ENCODE measurements around the gene NFU1.
A peak's percentile ranks its signal among the peaks of the same experiment; 100 is the strongest.

NFU1 gene

DNA sequence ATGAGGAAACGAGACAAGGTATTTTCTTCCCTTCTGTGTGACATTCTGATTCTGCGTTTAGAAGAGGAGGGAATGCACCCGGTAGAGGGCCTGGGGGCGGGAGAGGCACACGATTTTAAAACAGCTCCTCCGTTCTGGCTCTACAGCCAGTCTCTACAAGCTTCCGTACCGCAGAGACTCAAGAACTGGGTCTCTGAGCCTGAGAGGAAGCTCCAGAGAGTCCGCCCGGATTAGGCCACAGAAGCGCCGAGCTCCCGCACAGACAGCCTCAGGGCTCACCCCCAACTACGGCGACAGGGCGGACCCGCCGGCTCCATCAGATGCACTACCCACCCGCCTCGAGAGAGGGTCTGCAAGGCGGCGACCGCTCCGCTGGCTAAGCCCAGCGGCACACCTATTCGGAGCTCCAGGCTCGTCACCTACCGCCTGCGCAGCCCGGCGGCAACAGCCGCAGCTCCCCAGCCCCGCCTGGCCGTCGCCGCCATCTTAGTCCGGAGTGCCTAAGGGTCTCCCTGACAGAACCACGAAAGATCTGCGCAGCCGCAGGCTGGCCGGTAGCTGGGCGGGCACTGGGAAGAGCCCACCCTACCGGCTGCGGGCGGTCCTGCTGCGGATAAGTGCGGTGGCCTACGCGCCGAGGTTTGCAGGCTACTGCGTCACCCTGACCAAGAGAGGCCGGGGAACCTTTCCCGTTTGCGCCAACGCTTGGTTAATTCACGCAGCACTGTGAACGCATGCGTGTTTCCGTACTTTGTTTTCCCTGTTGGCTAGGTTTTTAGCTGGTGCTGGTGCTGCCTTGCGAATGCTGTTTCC is at the start of gene NFU1:
NFU1 (minus strand) TSS at position 498 of the 813 bp plus-strand sequence; CDS start at position 485, 13 bp downstream.
- DNase-seq (ENCODE audit: low read depth in 3 of 3, low spot score in 1 of 3), result peak; percentile 54 to 73 (median 59)

DNA sequence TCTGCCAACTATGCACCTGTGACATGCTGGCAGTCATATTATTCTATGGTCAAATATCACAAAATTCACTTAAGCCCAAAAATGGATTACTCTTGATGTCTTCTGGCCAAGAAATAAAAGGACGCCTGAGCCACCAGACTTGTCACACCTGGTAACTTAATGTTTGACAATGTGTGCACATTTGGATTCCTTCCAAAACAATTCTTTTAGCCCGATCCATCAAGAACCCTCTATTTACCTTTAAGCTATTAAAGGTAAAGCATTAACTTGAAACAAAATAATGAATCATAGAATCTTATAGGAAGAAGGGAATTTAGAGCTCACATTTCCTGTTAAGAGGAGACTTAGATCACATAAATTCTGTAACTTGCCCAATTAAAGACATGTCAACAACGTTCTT is 46.5 kb upstream of the NFU1 start:
- no peak for DNase-seq (ENCODE audit: low read depth in 3 of 3, low spot score in 1 of 3)

DNA sequence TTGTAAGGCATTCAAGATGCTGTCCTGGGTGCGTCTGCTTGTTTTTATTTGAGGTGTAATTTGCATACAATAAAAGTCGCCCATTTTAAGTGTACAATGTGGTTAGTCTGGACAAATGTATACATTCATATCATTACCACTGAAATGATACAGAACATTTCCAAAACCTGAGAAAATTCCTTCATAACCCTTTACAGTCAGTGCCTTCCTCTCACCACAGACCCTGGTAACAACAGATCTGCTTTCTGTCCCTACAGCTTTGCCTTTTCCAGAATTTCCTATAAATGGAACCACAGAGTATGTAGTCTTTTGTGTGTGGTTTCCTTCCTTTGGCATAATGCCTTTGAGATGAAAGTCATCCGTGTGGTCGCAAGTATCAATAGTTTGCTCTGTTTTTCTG is 45.8 kb upstream of the NFU1 start:
- no peak for DNase-seq (ENCODE audit: low read depth in 3 of 3, low spot score in 1 of 3)

DNA sequence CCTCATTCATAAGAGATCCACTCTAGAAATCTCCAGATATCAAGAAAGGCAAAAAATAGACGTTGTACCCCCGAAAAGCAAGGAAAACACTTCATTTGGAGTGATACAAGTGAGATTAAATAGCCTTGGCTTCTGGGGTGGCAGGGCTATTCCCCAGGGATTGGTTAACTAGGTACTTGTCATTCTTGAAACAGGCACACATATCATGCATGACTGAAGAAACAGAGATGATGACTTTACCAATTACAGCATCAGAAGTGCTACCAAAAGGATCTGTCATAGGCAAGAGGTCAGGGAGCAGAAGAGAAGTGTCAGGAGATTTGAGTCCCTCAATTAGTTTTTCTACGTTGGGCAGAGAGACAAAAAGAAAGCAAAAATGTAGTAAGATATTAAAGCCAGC is 45.2 kb upstream of the NFU1 start:
- DNase-seq (ENCODE audit: low read depth in 3 of 3, low spot score in 1 of 3), result no peak

DNA sequence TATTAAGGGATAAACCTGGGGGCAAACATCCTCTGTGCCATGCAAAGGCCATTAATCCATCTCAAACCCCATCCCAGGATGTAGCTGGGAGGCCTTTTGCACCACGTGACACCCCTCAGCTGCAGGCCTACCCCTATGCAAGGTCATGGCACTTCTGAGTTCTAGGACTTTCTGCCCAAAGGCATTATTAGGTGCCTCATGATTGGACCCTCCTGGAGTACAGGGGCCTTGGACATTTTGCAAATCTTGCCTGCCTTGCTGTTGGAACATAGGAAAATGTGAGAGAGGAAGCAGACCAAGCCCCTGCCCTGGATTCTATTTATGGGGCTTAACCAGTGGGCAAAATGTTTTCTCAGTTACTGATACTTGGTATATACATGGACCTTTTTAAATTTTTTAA is 44.2 kb upstream of the NFU1 start:
- DNase-seq (ENCODE audit: low read depth in 3 of 3, low spot score in 1 of 3), result no peak

DNA sequence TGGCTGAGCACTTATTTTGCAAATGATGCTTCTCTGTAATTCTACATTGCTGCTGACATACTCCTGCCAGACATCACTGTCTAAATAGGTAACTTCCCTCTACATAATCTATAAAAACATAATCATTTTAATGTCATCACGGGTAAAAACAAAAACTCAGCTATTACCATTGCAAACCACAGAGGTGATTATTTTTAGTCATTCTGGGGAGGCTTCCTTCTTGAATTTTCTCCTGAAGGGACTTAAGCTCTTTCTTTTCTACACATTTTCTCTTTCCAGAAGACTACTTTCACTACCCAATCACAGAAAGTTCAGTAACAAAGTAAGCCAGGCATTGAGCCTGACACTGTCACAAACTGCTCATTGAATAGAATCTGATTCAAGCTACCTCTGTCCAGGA is 40.4 kb upstream of the NFU1 start:
- DNase-seq (ENCODE audit: low read depth in 3 of 3, low spot score in 1 of 3), result no peak

DNA sequence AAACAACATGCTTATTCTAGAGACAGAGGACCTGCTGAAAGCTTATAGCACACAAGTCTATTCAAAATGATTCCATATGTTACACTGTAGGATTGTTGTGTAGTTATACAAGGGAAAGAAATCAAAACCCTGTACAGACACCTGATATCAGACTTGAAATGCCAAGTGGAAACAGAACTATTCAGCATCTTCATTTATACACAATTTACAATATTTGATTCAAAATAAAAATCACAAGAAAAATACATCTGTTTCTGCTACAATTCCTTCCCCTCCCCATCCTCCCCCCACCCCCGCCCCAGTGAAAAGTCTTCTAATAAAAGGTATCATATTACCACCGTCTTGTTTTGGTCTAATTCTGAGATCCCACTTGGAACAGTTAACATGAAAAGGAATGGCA is 37.5 kb upstream of the NFU1 start:
- DNase-seq (ENCODE audit: low read depth in 3 of 3, low spot score in 1 of 3), result no peak

DNA sequence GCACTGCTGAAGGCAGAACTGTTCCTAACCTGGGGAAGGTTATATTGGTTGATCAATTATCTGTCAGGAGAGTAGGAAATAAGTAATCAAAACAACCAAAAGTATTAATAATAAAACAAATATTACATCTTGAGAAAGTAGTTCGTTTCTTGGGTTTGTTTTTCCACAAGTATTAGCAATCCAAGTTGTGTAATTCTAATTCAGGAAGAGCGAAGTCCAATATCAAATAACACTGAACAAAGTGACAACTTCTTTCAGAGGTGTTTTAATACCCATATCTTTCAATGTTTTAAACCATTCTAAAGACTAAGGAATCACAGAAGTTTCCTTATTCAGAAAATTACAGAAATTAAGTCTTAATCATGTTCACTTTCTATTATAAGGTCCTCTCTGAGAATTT is 34.6 kb upstream of the NFU1 start:
- no peak for DNase-seq (ENCODE audit: low read depth in 3 of 3, low spot score in 1 of 3)

DNA sequence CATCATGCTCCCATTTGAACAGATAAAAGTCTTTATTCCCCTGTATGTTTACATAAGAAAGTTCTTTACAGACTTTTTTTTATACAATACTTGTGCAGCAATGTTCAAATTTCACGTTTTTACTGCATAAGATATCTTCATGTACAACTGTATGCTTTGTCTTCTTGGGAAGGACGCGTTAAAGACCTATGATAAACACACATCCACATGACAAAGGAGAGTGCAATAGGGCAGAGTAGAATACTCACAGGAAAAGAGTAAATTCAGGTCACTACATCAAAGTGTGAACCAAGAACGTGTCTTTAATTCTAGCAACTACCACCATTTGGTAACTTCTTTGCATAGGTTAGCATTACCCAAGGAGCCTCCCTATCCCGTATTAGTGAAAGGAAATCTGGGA is 33.7 kb upstream of the NFU1 start:
- DNase-seq (ENCODE audit: low read depth in 3 of 3, low spot score in 1 of 3), result no peak

DNA sequence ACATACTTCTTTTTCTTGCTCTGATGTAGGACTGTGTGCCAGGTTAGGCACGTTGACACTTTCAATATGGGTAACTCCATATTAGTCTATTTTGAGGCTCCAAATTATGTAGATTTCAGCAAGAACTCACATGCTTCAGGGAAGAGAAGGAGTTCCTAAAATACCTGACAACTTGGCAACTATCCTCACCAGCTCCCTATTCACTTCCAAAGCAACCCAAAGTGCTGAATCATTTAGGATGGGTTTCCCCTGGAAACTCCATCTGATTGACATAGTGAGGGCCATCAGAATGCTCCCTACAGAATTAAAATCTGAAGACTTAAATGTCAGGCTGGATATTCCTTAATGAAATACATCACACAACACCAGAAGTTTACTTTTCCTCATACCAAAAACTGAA is 32.5 kb upstream of the NFU1 start:
- DNase-seq (ENCODE audit: low read depth in 3 of 3, low spot score in 1 of 3), result no peak

DNA sequence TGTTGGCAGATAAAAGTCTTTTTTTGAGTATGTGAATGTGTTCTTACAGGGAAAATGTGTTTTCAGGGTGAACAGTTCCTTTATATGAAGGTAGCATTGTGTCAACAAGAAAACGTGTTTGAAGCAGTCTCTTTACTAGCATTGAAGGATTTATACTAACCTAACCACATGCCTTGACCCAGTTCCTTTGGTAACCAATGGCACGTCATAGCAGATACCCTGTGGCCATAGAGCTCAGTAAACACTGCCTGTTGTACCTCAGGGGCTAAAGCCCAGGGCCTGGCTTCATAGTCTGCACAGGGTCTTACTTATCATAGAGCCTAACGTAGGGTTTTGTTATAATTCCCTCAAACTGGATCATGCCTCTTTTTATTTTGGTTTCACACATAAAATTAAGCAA is 32.1 kb upstream of the NFU1 start:
- no peak for DNase-seq (ENCODE audit: low read depth in 3 of 3, low spot score in 1 of 3)

DNA sequence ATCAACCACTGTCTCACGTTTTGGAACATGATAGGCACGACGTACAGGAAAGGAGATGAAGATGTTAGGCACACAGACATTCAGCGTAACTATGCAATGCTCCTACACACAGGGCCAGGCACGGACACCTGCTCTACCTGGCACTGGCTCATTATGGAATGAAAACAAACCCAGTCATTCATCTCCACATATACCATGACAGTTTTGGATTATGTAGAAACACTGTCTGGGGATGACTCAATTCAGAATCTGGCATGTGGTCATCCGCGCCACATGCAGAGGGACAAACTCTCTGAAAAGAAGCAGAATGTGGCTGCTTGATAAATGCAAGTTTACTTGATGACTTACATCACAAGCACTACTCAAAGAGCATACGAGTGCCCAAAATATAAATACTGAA is 29.5 kb upstream of the NFU1 start:
- no peak for DNase-seq (ENCODE audit: low read depth in 3 of 3, low spot score in 1 of 3)

DNA sequence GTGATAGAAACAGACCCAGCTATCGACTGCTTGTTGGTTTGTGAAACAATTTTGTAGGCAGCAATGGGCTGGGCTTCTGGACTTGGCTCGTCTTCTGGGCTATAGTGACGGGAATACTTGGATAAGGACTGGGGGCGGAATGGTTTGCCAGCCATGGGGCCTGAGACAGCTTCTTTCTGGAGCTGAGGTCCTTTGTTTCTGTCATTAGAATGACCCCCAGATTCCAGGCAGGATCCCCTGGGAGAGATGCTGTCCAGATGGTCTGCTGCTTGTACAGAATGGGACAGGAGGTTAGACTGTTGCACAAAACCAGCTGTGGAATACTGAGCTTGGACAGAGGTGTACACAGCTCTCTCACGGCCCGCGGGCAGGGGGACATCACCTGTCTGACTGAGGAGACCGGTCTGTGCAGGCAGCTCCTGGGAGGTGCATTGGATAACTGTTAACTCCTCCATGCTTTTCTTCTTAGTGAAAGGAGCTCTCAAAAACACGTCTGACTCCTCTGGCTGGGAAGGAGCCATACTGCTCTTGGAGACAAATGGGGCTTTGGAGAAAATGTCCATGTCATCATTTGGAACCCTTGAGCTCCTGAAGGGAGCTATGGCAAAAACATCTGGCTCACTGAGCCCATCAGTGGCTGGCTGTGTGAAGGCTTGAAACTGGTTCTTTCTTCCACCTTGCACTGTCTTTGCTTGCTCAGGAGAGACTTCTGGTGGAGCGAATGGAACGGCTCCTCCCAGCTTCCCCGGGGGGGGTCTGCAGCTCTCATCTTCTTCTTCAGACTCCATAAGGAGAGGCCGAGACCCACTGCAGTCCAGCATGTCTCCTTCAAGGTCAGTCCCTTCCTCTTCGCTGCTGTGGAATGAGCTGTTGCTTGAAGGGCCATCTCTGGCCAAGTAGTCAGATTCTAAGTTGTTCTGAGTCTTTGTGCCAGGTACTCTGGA is 28.6 kb upstream of the NFU1 start:
- no peak for DNase-seq (ENCODE audit: low read depth in 3 of 3, low spot score in 1 of 3)

DNA sequence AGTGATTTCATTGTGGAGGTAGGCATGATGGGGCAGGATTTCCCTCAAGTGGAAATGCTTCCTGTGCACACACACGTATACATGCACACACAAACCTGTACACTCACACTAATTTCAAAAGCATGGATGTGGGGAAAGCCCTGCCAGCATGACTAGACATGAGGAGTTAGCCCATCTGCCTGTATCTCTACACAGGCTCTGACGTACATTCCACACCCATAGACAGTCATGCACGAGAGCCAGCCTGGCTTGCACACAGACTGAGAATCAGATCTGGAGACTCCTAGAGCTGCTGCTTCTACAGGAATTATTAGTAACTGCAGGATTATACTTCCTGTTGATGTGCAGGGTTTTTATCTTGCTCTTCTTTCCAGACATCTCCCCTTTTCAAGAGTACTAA is 27.3 kb upstream of the NFU1 start:
- no peak for DNase-seq (ENCODE audit: low read depth in 3 of 3, low spot score in 1 of 3)

DNA sequence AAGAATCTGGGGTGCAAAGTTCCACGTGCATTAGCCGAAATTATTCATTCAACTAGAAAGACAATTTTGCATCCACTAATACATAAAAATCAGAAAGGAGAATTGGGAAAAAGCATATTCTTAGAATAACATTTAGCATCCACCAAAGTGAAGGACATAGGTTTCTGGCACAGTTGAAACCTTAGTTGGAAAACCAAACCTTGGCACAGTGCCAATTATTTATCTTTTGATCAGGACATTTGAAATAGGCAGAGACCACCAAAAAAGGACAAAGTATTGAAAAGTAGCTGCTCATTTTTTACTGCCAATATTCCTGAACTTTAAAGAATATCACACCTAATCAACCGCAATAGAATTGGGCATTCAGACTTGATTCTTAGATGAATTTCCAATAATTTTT is 25.5 kb upstream of the NFU1 start:
- no peak for DNase-seq (ENCODE audit: low read depth in 3 of 3, low spot score in 1 of 3)

DNA sequence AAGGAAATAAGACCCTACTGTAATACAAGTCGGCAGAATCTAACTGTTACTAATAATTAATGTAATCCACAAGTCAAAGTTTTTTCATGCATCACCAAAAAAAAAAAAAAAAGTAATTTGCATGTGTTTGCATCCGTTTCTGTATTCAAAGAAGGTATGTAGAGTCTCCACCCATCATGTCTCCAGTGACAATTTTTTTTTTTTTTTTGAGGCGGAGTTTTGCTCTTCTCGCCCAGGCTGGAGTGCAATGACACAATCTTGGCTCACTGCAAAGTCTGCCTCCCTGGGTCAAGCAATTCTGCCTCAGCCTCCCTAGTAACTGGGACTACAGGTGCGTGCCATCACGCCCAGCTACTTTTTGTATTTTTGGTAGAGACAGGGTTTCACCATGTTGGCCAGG is 24.2 kb upstream of the NFU1 start:
- no peak for DNase-seq (ENCODE audit: low read depth in 3 of 3, low spot score in 1 of 3)

DNA sequence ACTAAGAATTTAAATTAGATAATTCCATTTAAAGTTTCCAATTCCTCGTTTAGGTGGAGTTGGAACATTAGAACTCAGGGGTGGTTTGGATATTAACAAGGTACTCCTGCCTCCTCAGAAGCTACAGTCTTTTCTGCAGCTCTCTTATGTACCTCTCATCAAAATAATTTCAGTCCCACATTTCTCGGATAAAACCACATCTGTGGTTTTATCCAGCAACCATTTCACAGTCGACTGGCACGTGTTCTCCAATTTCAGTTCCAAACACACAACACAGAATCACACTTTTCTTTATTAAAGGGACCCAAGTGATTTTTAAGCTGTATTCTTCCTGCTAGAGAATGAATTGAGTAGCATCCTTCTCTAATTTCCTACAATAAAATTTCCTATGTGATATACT is 22.7 kb upstream of the NFU1 start:
- no peak for DNase-seq (ENCODE audit: low read depth in 3 of 3, low spot score in 1 of 3)

DNA sequence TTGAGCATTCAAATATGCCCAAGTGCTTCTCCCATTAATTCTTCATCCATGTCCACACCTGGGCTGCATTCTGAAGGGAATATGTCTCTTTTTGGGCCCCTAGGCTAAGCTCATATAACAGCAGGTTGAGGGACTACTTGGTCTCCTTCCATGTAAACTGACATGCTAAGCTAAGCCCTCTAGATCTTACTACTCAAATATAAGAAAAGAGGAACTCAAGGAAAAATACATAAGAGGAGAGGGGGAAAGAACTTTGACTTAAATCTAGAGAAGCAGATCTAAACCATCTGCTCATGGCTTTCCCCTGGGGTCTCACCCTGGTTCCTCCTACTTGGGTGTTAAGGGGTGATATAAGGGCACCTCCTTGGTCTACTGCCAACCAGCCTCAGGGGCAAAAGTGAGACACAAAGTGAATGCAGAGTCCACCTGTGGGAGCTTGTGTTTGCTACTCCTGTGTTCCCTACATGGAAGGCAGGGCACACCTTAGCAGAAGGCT is 19.8 kb upstream of the NFU1 start:
- no peak for DNase-seq (ENCODE audit: low read depth in 3 of 3, low spot score in 1 of 3)

DNA sequence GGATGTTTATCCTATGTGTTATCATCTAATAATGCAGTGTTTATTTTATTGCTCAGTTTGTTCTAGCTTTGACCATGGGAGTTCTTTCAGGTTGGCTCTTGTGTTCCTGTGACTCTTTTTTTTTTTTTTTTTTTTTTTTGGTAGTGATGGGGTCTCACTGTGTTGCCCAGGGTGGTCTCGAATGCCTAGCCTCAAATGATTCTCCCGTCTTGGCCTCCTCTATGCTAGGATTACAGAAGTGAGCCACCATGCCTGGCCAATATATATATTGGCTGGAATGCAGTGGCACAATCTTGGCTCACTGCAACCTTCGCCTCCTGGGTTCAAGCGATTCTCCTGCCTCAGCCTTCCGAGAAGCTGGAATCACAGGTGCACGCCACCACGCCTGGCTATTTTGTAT is 18.9 kb upstream of the NFU1 start:
- no peak for DNase-seq (ENCODE audit: low read depth in 3 of 3, low spot score in 1 of 3)

DNA sequence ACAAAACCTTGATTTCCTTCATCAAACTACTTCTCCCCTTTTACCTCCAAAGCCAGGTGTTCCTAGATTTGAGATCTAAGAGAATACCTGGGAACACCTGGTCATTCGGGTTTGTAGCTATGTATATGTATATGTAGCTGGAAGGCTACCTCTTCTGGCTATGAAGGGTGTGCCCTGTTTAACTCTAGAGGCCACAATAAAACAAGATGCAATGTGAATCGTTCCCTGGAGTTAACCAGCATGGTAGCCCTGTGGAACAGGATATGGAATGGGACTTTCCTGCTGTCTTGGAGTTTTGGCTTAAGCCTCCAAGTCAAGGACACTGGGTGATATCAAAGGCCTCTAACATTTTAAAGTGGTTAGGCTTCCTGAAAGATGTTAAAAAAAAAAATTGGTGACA is 17.7 kb upstream of the NFU1 start:
- DNase-seq (ENCODE audit: low read depth in 3 of 3, low spot score in 1 of 3), result no peak

DNA sequence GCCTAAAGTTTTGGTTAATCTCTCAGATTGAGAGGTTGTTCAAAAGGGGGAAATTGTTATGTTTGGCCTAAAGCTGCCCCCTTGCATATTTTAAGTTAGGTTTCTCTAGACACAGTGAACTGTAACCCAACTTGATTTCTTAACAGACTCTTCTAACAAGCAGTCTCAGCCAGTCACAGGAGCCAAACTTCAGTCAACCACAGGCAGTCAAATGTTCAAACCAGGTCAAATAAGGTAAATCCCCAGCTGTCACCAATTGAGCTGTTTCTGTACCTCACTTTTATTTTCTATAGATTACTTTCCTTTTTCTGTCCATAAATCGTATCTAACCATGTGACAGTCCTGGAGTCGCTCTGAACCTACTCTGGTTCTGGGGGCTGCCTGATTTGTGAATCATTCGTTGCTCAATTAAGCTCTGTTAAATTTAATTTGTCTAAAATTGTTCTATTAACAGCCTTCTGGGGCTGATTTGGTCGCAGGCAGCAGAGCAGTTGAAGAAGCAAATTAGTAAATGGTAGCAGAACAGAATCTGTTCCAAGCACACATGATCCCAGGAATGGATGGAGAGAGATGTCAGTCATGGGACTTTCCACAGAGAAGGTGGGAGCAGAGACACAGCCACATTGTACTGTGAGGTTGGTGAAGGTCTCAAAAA is 16.4 kb upstream of the NFU1 start:
- no peak for DNase-seq (ENCODE audit: low read depth in 3 of 3, low spot score in 1 of 3)

DNA sequence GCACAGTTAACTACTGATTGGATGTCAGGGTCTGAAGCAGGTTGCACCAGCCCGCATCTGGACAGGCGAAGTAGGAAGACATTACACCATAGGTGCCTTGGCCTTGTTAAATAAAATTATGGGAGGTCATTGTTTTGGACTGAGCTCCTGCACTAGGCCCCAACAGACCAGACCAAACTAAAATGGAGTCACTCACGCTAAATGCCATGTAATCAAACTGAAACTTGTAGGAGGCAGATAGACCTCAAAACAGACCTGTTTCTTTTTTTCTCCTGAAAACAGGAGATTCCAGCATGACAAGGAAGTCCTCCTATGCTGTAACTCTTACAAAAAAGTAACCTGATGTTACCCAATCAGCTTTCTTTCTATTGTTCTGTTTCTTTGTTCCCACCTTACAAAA is 15.5 kb upstream of the NFU1 start:
- DNase-seq (ENCODE audit: low read depth in 3 of 3, low spot score in 1 of 3), result no peak

All from stimulated activated CD4-positive, alpha-beta T cell treated with anti-CD3 and anti-CD28 coated beads, TNF-alpha, amount 100 ng/mL, for 1 hour (primary cell).